HEK293 (cell line): ENCODE measurements around the gene IL17B.

ENCODE experiments used
- CTCF ChIA-PET: fragments of 350-600 bp; formaldehyde crosslinking; extraction: SDS; loops from one replicate; lab custom pipeline; 2021; ENCODE audit warnings: antibody characterized with exemption; lab: Yijun Ruan, JAX
- POLR2A ChIA-PET: fragments of 300-600 bp; formaldehyde crosslinking; extraction: SDS; loops from one replicate; lab custom pipeline; 2020; ENCODE audit warnings: antibody characterized with exemption, inconsistent platforms; lab: Yijun Ruan, JAX
- H3K27ac ChIP-seq: fragments of 200-500 bp; sonication (Bioruptor generic); 2 replicates; pipeline ENCODE4 v1.5.1; 2014; ENCODE audit warnings: low read depth, low read length, control low read depth, inconsistent platforms; ENCODE audit errors: extremely low read depth
- H3K36me3 ChIP-seq, 2 experiments: fragments of 200-500 bp in 1 of 2; sonication (Bioruptor generic) in 1 of 2; 1 replicate in 1 of 2; 2 replicates in 1 of 2; pipeline ENCODE4 v1.5.1; 2014 to 2017; ENCODE audit warnings: inconsistent platforms in 2 of 2, low read length in 2 of 2; ENCODE audit not compliant: control insufficient read depth in 2 of 2, insufficient read depth in 1 of 2
- H3K4me1 ChIP-seq: fragments of 200-500 bp; sonication (Bioruptor generic); 2 replicates; pipeline ENCODE4 v1.5.1; 2014; ENCODE audit warnings: mild to moderate bottlenecking, low read length, inconsistent platforms; ENCODE audit not compliant: control insufficient read depth, insufficient read depth
- H3K4me3 ChIP-seq: 2 replicates; pipeline ENCODE4 v1.5.1; 2011; ENCODE audit warnings: low read depth, mild to moderate bottlenecking, control low read depth, low read length, moderate library complexity
- H3K9me3 ChIP-seq: fragments of 200-500 bp; sonication (Bioruptor generic); 2 replicates; pipeline ENCODE4 v1.5.1; 2014; ENCODE audit warnings: low read depth, low read length, inconsistent platforms; ENCODE audit not compliant: control insufficient read depth, insufficient read depth
- BCL11A ChIP-seq: fragments of 450-650 bp; formaldehyde crosslinking; IDR thresholded peaks from 2 replicates; pipeline ENCODE4 v1.5.1; 2016; ENCODE audit warnings: low read depth, missing biosample characterization, missing genetic modification characterization
- FEZF1 ChIP-seq: fragments of 450-650 bp; formaldehyde crosslinking; IDR thresholded peaks from 2 replicates; pipeline ENCODE4 v1.5.1; 2016; ENCODE audit warnings: missing biosample characterization, missing genetic modification characterization
- KLF9 ChIP-seq: fragments of 450-650 bp; formaldehyde crosslinking; IDR thresholded peaks from 2 replicates; pipeline ENCODE4 v1.5.1; 2016; ENCODE audit warnings: missing biosample characterization, missing genetic modification characterization, low read depth
- REST ChIP-seq: fragments of 450-650 bp; formaldehyde crosslinking; IDR thresholded peaks from 2 replicates; pipeline ENCODE4 v1.5.1; 2016; ENCODE audit warnings: missing biosample characterization, missing genetic modification characterization
- TCF7L2 ChIP-seq: IDR thresholded peaks from 2 replicates; pipeline ENCODE4 v1.6.1; 2011; ENCODE audit warnings: low read depth, mild to moderate bottlenecking, inconsistent platforms, low read length, moderate library complexity, borderline replicate concordance
- WT1 ChIP-seq: fragments of 450-650 bp; formaldehyde crosslinking; IDR thresholded peaks from 2 replicates; pipeline ENCODE4 v1.5.1; 2016; ENCODE audit warnings: missing biosample characterization, missing genetic modification characterization
- ZBTB17 ChIP-seq: fragments of 450-650 bp; formaldehyde crosslinking; IDR thresholded peaks from 2 replicates; pipeline ENCODE4 v1.5.1; 2016; ENCODE audit warnings: missing biosample characterization, missing genetic modification characterization
- ZBTB20 ChIP-seq: fragments of 450-650 bp; formaldehyde crosslinking; IDR thresholded peaks from 2 replicates; pipeline ENCODE4 v1.5.1; 2016; ENCODE audit warnings: missing biosample characterization, missing genetic modification characterization
- ZBTB7A ChIP-seq: fragments of 450-650 bp; formaldehyde crosslinking; IDR thresholded peaks from 2 replicates; pipeline ENCODE4 v1.5.1; 2016; ENCODE audit warnings: low read depth, missing biosample characterization, missing genetic modification characterization
- ZFP3 ChIP-seq: fragments of 450-650 bp; formaldehyde crosslinking; IDR thresholded peaks from 2 replicates; pipeline ENCODE4 v1.5.1; 2016; ENCODE audit warnings: low read depth, missing biosample characterization, missing genetic modification characterization
- ZNF121 ChIP-seq: fragments of 450-650 bp; formaldehyde crosslinking; IDR thresholded peaks from 2 replicates; pipeline ENCODE4 v1.5.1; 2016; ENCODE audit warnings: missing biosample characterization, missing genetic modification characterization
- ZNF16 ChIP-seq: fragments of 450-650 bp; formaldehyde crosslinking; IDR thresholded peaks from 2 replicates; pipeline ENCODE4 v1.5.1; 2016; ENCODE audit warnings: low read depth, missing biosample characterization, missing genetic modification characterization
- ZNF266 ChIP-seq: fragments of 450-650 bp; formaldehyde crosslinking; IDR thresholded peaks from 2 replicates; pipeline ENCODE4 v1.5.1; 2016; ENCODE audit warnings: missing biosample characterization, missing genetic modification characterization, low read depth
- ZNF350 ChIP-seq: fragments of 450-650 bp; formaldehyde crosslinking; IDR thresholded peaks from 2 replicates; pipeline ENCODE4 v1.5.0; 2017; ENCODE audit warnings: missing biosample characterization, mild to moderate bottlenecking, missing genetic modification characterization
- ZNF362 ChIP-seq: fragments of 450-650 bp; formaldehyde crosslinking; IDR thresholded peaks from 2 replicates; pipeline ENCODE4 v1.5.1; 2016; ENCODE audit warnings: missing biosample characterization, missing genetic modification characterization
- ZNF510 ChIP-seq: fragments of 450-650 bp; formaldehyde crosslinking; IDR thresholded peaks from 2 replicates; pipeline ENCODE4 v1.5.1; 2018; ENCODE audit warnings: mild to moderate bottlenecking, missing genetic modification characterization, missing biosample characterization; ENCODE audit not compliant: insufficient replicate concordance
- ZNF514 ChIP-seq: fragments of 450-650 bp; formaldehyde crosslinking; IDR thresholded peaks from 2 replicates; pipeline ENCODE4 v1.5.1; 2016; ENCODE audit warnings: missing biosample characterization, missing genetic modification characterization
- ZNF530 ChIP-seq: fragments of 450-650 bp; formaldehyde crosslinking; IDR thresholded peaks from 2 replicates; pipeline ENCODE4 v1.5.1; 2016; ENCODE audit warnings: low read depth, missing biosample characterization, missing genetic modification characterization
- ZNF544 ChIP-seq: fragments of 450-650 bp; formaldehyde crosslinking; IDR thresholded peaks from 2 replicates; pipeline ENCODE4 v1.5.0; 2017; ENCODE audit warnings: missing biosample characterization, missing genetic modification characterization
- ZNF558 ChIP-seq: fragments of 450-650 bp; formaldehyde crosslinking; IDR thresholded peaks from 2 replicates; pipeline ENCODE4 v1.5.1; 2016; ENCODE audit warnings: missing biosample characterization, missing genetic modification characterization
- ZNF561 ChIP-seq: fragments of 450-650 bp; IDR thresholded peaks from 2 replicates; pipeline ENCODE4 v1.5.1; 2018; ENCODE audit warnings: missing biosample characterization, missing genetic modification characterization, borderline replicate concordance
- ZNF610 ChIP-seq: fragments of 450-650 bp; formaldehyde crosslinking; IDR thresholded peaks from 2 replicates; pipeline ENCODE4 v1.5.1; 2016; ENCODE audit warnings: missing biosample characterization, missing genetic modification characterization, borderline replicate concordance
- TF ChIP-seq, protein P1 (sequence below): fragments of 450-650 bp; formaldehyde crosslinking; IDR thresholded peaks from 2 replicates; pipeline ENCODE4 v1.5.1; 2016; ENCODE audit warnings: missing biosample characterization, missing genetic modification characterization, low read depth

Gene IL17B

DNA sequence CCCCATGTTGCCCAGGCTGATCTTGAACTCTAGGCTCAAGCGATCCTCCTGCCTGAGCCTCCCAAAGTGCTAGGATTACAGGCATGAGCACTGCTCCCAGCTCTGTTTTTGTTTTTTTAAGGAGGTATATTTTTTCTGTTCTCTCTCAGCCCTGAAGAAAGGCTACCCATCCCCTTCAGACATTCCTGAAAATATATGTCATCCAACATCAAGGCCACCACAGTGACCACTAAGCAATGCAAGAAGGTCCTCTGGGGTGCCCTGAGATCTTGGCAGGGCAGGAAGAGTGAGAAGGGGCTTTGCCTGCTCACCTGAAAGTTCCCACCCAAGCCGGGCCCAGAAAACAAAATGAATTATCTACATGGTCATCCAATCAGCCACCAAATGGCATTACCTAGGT lies 47.8 kb upstream of the IL17B start:
- Histone ChIP-seq H3K36me3 (no peaks in the 10 kb centered on the region), H3K27ac (no peak overlapping the region), H3K9me3 (no peaks in the 10 kb centered on the region), H3K4me3 (no peak overlapping the region), H3K4me1 (no peaks in the 10 kb centered on the region)
- CTCF ChIA-PET: interaction anchor here (0.6 to 3.8 kb wide), 2 partner anchors 7 to 605 kb away, joined by 3 to 20 read pairs; no protein-coding TSS in a partner anchor
- no peak for TF ChIP-seq ZNF558 (tag by site-specific recombination)
- TF ChIP-seq ZBTB17 (tag by site-specific recombination): no peak
- no peak for TF ChIP-seq ZNF16 (tag by site-specific recombination)
- no peak for TF ChIP-seq ZNF544
- no peak for TF ChIP-seq FEZF1
- no peak for TF ChIP-seq ZNF514 (tag by site-specific recombination)
- TF ChIP-seq, protein P1, sequence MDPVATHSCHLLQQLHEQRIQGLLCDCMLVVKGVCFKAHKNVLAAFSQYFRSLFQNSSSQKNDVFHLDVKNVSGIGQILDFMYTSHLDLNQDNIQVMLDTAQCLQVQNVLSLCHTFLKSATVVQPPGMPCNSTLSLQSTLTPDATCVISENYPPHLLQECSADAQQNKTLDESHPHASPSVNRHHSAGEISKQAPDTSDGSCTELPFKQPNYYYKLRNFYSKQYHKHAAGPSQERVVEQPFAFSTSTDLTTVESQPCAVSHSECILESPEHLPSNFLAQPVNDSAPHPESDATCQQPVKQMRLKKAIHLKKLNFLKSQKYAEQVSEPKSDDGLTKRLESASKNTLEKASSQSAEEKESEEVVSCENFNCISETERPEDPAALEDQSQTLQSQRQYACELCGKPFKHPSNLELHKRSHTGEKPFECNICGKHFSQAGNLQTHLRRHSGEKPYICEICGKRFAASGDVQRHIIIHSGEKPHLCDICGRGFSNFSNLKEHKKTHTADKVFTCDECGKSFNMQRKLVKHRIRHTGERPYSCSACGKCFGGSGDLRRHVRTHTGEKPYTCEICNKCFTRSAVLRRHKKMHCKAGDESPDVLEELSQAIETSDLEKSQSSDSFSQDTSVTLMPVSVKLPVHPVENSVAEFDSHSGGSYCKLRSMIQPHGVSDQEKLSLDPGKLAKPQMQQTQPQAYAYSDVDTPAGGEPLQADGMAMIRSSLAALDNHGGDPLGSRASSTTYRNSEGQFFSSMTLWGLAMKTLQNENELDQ (tag by site-specific recombination): no peak
- no peak for TF ChIP-seq ZNF610 (tag by site-specific recombination)
- POLR2A ChIA-PET: no interaction called here

- no peaks in the 10 kb centered on the region for H3K9me3 ChIP-seq
- H3K36me3 ChIP-seq: no peaks in the 10 kb centered on the region
- H3K4me3 ChIP-seq: no peak overlapping the region
- no peaks in the 10 kb centered on the region for H3K4me1 ChIP-seq
- CTCF ChIA-PET: interaction anchor here (1.3 to 3.8 kb wide), 3 partner anchors 9 to 55 kb away, joined by 3 to 20 read pairs (median 20); no protein-coding TSS in a partner anchor
- no peak overlapping the region for H3K27ac ChIP-seq
- POLR2A ChIA-PET: no interaction called here
- TF ChIP-seq ZNF350 (tag by site-specific recombination) (no peak), ZNF121 (tag by site-specific recombination) (no peak), ZNF530 (tag by site-specific recombination) (no peak), ZBTB20 (no peak), REST (tag by site-specific recombination) (no peak), BCL11A (no peak), ZBTB7A (tag by site-specific recombination) (no peak), WT1 (no peak), ZNF610 (tag by site-specific recombination) (no peak), ZFP3 (tag by site-specific recombination) (no peak), KLF9 (tag by site-specific recombination) (no peak), ZNF510 (no peak), ZNF561 (tag by site-specific recombination) (no peak), ZNF362 (tag by site-specific recombination) (no peak), ZNF266 (no peak), TCF7L2 (no peak)
Measured at GRCh38 chr5:149425729-149426128, 46.6 kb upstream of the IL17B start.
